Endothelial cell of umbilical vein (primary cell): ENCODE measurements around the gene IDH3A.

ENCODE experiments used
- EZH2 ChIP-seq: IDR thresholded peaks from 2 replicates; pipeline ENCODE4 v1.6.1; 2012; ENCODE audit warnings: borderline replicate concordance, low read depth, mild to moderate bottlenecking, moderate library complexity, low read length, inconsistent platforms; ENCODE audit not compliant: severe bottlenecking
- POLR2A ChIP-seq: IDR thresholded peaks from 2 replicates; pipeline ENCODE4 v1.6.1; 2012; ENCODE audit warnings: low read depth, mild to moderate bottlenecking, control low read depth, low read length
- POLR2AphosphoS5 ChIP-seq: IDR thresholded peaks from 2 replicates; pipeline ENCODE4 v1.6.1; 2012; ENCODE audit warnings: low read depth, mild to moderate bottlenecking, control low read depth, low read length, moderate library complexity; ENCODE audit not compliant: insufficient read depth
- TF ChIP-seq, protein P1 (sequence below), 2 donors: IDR thresholded peaks; 1 replicate in 1 of 2; 2 replicates in 1 of 2; pipeline ENCODE4 v1.5.1; 2011; ENCODE audit warnings: low read length in 2 of 2, mild to moderate bottlenecking in 2 of 2, moderate library complexity in 2 of 2, control low read depth in 1 of 2, inconsistent platforms in 1 of 2, low read depth in 1 of 2; ENCODE audit not compliant: insufficient read depth in 1 of 2; ENCODE audit errors: extremely low read depth in 1 of 2

DNA sequence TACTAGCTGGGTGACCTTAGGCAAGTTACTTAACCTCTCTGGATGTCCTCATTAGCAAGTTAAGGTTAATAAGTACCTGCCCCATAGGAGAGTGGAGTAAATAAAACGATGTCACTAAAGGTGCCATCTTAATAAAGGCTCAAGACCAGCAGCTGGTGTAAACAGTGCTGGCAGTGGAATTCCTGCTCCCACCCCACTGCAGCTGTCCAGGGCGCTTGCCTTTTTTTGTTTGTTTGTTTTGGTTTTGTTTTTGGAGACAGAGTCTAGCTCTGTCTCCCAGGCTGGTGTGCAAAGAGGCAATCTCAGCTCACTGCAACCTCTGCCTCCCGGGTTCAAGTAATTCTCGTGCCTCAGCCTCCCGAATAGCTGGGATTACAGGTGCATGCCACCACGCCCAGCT, 28.9 kb downstream of the IDH3A start:
- no peak for TF ChIP-seq POLR2AphosphoS5
- TF ChIP-seq, protein P1, sequence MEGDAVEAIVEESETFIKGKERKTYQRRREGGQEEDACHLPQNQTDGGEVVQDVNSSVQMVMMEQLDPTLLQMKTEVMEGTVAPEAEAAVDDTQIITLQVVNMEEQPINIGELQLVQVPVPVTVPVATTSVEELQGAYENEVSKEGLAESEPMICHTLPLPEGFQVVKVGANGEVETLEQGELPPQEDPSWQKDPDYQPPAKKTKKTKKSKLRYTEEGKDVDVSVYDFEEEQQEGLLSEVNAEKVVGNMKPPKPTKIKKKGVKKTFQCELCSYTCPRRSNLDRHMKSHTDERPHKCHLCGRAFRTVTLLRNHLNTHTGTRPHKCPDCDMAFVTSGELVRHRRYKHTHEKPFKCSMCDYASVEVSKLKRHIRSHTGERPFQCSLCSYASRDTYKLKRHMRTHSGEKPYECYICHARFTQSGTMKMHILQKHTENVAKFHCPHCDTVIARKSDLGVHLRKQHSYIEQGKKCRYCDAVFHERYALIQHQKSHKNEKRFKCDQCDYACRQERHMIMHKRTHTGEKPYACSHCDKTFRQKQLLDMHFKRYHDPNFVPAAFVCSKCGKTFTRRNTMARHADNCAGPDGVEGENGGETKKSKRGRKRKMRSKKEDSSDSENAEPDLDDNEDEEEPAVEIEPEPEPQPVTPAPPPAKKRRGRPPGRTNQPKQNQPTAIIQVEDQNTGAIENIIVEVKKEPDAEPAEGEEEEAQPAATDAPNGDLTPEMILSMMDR (IDR thresholded peaks at IDR 0.05; ENCODE audit: extremely low read depth in 1 of 2, insufficient read depth in 1 of 2, low read depth in 1 of 2, low read length in 2 of 2) = no peak
- TF ChIP-seq EZH2 = no peak
- TF ChIP-seq POLR2A = no peak
